ENCODE data around the gene FHL1.
A peak's percentile ranks its signal among the peaks of the same experiment; 100 is the strongest.

The FHL1 gene

DNA sequence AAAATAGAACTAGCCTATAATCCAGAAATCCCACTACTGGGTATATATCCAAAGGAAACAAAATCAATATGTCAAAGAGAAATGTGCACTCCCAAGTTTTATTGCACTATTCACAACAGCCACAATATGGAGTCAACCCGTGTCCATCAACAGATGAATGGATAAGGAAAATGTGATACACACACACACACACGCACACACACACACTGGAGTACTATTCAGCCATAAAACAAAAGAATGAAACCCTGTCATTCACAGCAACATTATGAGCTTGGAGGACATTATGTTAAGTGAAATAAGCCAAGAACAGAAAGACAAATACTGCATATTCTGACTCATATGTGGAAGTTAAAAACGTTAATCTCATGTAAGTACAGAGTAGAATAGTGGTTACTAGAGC is 5.8 kb upstream of the FHL1 start:
- Histone ChIP-seq H3K27ac (no peak overlapping the region), H3K27me3 (replicated peaks) (no peaks in the 10 kb centered on the region), H3K4me3 (ENCODE audit: low read depth, low read length) (no peak overlapping the region), H3K36me3 (replicated peaks) (no peaks in the 10 kb centered on the region)
- TF ChIP-seq, protein P1, sequence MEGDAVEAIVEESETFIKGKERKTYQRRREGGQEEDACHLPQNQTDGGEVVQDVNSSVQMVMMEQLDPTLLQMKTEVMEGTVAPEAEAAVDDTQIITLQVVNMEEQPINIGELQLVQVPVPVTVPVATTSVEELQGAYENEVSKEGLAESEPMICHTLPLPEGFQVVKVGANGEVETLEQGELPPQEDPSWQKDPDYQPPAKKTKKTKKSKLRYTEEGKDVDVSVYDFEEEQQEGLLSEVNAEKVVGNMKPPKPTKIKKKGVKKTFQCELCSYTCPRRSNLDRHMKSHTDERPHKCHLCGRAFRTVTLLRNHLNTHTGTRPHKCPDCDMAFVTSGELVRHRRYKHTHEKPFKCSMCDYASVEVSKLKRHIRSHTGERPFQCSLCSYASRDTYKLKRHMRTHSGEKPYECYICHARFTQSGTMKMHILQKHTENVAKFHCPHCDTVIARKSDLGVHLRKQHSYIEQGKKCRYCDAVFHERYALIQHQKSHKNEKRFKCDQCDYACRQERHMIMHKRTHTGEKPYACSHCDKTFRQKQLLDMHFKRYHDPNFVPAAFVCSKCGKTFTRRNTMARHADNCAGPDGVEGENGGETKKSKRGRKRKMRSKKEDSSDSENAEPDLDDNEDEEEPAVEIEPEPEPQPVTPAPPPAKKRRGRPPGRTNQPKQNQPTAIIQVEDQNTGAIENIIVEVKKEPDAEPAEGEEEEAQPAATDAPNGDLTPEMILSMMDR (IDR thresholded peaks at IDR 0.05; ENCODE audit: low read depth, low read length, missing control alignments): no peak
- in situ Hi-C loops (cut with HindIII; ENCODE audit: low pct_ligation_motif_present, low sequenced_read_pairs): no loop called here
- DNase-seq: no peak

DNA sequence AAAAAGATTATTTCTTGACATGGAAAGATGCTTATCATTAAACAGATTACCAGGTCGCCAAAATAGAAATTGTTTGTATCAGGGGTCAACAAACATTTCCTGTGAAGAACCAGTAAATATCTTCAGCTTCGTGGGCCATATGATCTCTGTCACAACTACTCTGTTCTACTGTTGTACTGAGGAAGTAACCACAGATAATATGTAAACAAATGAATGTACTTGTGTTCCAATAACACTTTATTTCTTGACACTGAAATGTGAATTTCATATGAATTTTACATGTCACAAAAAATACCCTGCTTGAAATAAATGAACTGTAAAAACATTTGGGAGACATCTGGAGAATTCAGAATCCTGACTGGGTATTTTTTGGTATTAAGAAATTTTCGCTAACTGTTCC is 4.7 kb upstream of the FHL1 start:
- Histone ChIP-seq H3K36me3 (replicated peaks) (no peaks in the 10 kb centered on the region), H3K27ac (no peak overlapping the region), H3K27me3 (replicated peaks) (no peaks in the 10 kb centered on the region), H3K4me3 (ENCODE audit: low read depth, low read length) (no peak overlapping the region)
- in situ Hi-C loops (cut with HindIII; ENCODE audit: low pct_ligation_motif_present, low sequenced_read_pairs): no loop called here
- TF ChIP-seq, protein P1 (IDR thresholded peaks at IDR 0.05; ENCODE audit: low read depth, low read length, missing control alignments): no peak
- DNase-seq: no peak

DNA sequence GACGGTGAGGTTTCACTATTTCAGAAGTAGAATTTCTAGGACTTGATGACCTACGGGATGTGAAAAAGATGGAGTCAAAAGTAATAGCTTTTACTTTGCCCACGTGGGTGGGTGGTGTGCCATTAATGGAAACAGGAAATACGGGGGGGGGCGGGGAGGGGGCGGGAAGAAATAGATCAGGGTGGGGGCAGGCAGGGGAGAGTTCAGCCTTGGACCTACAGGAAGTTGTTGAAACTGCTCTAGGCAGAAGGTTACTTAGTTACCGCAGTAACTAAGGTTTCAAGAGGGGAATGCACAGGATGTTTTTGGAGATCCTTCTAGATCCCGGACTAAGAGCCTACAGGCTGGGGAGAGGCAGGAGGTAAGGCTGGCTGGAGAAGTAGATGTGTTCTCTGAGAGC is 3.6 kb upstream of the FHL1 start:
- Histone ChIP-seq H3K27me3 (replicated peaks) (no peaks in the 10 kb centered on the region), H3K36me3 (replicated peaks) (no peaks in the 10 kb centered on the region), H3K27ac (no peak overlapping the region), H3K4me3 (ENCODE audit: low read depth, low read length) (no peak overlapping the region)
- no peak for DNase-seq
- in situ Hi-C loops (cut with HindIII; ENCODE audit: low pct_ligation_motif_present, low sequenced_read_pairs): no loop called here
- TF ChIP-seq, protein P1 (IDR thresholded peaks at IDR 0.05; ENCODE audit: low read depth, low read length, missing control alignments): no peak

DNA sequence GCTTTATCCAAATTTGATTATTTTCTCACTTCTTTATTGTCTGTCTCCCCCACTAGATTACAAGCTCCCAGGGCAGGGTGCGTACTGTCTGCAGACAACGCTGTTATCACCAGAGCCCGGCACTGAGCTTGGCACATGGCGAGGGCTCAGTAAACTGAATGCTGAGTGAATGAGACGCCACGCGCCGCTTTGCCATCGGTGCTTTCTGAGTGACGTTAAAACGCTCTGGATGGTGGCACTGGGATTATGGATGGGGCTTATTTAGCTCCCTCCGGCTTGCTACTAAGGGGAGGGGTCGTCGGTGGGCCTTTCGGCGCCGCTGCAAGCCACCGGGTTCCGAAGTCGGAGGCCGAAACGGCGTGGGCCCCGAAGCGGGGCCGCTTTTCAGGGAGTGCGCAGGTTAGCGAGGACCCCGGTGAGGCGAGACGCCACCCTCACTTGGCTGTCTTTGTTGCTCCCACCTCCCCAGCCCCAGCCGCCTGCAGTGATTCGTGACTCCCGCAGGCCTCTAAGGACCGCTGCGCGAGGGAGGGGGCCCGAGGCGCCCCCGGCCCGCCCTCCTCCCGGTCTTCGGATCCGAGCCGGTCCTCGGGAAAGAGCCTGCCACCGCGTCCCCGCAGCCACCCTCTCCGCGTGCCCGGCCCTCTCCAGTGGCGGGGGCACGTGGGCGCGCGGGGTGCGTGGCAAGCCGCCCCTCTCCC is 569 bp upstream of the FHL1 start:
- TF ChIP-seq, protein P1 (IDR thresholded peaks at IDR 0.05; ENCODE audit: low read depth, low read length, missing control alignments): no peak
- H3K4me3 ChIP-seq (ENCODE audit: low read depth, low read length): peak overlapping the region; percentile 54
- in situ Hi-C loops (cut with HindIII; ENCODE audit: low pct_ligation_motif_present, low sequenced_read_pairs): no loop called here
- DNase-seq: no peak
- no peak overlapping the region for H3K27ac ChIP-seq
- no peaks in the 10 kb centered on the region for H3K36me3 ChIP-seq (replicated peaks)
- no peaks in the 10 kb centered on the region for H3K27me3 ChIP-seq (replicated peaks)

DNA sequence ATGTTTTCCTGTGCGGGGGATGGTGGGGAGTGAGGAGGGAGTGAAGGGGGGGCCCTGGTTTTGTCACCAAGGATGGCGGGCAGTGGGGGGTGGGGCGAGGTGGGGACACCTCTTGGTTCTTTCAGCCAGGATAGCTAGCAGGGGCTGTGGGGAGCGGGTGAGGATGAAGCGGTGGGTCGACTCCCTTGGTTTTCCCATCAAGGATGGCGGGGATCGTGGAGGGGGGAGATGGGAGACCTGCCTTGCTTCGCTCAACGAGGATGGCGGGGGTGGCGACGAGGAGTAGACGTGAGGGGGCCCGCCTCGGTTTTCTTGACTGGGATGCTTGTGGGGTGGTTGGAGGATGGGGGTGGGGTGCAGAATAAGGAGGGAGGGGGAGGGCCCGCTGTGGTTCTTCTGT is 643 bp downstream of the FHL1 start:
- TF ChIP-seq, protein P1 (IDR thresholded peaks at IDR 0.05; ENCODE audit: low read depth, low read length, missing control alignments): no peak
- H3K27me3 ChIP-seq (replicated peaks): no peaks in the 10 kb centered on the region
- peak overlapping the region; percentile 55 for H3K4me3 ChIP-seq (ENCODE audit: low read depth, low read length)
- in situ Hi-C loops (cut with HindIII; ENCODE audit: low pct_ligation_motif_present, low sequenced_read_pairs): no loop called here
- H3K36me3 ChIP-seq (replicated peaks): no peaks in the 10 kb centered on the region
- no peak overlapping the region for H3K27ac ChIP-seq
- no peak for DNase-seq

DNA sequence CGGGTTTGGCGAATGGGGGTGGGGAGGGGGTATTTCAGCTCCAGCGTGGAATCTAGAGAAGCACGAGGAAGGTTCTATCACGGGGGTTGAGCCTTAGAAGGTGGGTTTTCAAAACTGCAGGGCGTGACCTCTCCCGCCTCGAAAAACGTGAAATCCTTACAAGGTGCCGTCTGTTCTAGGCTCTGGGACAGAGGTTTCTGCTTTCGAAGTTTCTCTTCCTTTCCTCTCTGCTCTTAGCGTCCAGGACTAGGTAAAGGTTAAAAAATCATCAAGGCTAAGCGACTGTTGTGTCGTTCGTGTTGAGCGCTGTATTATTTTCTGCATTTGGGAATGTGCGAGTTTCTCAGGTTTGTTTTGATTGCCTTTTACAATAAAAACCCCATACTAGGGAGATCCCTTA is 1.1 kb downstream of the FHL1 start:
- H3K36me3 ChIP-seq (replicated peaks): no peaks in the 10 kb centered on the region
- TF ChIP-seq, protein P1 (IDR thresholded peaks at IDR 0.05; ENCODE audit: low read depth, low read length, missing control alignments): no peak
- H3K4me3 ChIP-seq (ENCODE audit: low read depth, low read length): peak overlapping the region; percentile 1
- H3K27ac ChIP-seq: no peak overlapping the region
- no peak for DNase-seq
- in situ Hi-C loops (cut with HindIII; ENCODE audit: low pct_ligation_motif_present, low sequenced_read_pairs): no loop called here
- no peaks in the 10 kb centered on the region for H3K27me3 ChIP-seq (replicated peaks)
